GM19240 (cell line): ENCODE measurements around the gene YY1.
"Not testable (repeated sequence)": the region's sequence is repeated elsewhere in the genome, so short reads cannot be mapped to it uniquely, and the experiment has no call there.

Experiments used
- DNase-seq: peaks from one replicate; pipeline ENCODE4 v3.0.0; 2011; ENCODE audit warnings: low spot score; ENCODE audit not compliant: insufficient read length

The YY1 gene

GRCh38 chr14:100295376-100296105, 56.6 kb downstream of the YY1 start:
- DNase-seq, result no peak

DNA sequence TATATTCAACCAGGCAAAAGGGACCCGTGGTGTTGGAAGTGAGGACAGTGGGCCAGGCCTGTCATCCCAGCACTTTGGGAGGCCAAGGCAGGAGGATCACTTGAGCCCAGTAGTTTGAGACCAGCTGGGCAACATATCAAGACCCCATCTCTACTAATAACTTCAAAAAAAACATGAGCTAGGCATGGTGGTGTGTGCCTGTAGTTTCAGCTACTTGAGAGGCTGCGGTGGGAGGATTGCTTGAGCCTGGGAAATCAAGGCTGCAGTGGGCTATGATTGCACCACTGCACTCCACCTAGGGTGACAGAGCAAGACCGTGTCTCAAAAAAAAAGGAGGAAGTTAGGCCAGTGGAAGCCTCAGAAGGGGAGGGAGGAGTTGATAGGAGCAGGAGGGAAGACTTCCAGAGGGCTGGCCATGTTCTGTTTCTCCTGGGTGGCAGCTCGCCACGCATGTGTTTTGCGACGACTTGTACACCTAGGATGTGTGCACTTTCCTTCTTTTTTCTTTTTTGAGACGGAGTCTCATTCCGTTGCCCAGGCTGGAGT, 57.2 kb downstream of the YY1 start:
- no peak for DNase-seq

DNA sequence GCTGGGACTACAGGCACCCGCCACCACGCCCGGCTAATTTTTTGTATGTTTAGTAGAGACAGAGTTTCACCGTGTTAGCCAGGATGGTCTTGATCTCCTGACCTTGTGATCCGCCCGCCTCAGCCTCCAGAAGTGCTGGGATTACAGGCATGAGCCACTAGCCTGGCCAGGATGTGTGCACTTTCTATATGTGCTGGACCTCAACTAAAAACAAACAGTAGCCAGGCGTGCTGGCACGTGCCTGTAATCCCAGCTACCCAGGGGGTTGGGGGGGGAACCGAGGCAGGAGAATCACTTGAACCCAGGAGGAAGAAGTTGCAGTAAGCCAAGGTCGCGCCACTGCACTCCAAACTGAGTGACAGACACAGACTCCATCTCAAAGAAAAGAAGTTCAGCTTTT, 57.8 kb downstream of the YY1 start:
- not testable (repeated sequence) for DNase-seq

- peak; percentile 89 for DNase-seq
These were observed 58.7 kb downstream of the YY1 start for GRCh38 chr14:100297320-100298300.

- no peak for DNase-seq
These were observed 59.8 kb downstream of the YY1 start for GRCh38 chr14:100298551-100299237.

DNA sequence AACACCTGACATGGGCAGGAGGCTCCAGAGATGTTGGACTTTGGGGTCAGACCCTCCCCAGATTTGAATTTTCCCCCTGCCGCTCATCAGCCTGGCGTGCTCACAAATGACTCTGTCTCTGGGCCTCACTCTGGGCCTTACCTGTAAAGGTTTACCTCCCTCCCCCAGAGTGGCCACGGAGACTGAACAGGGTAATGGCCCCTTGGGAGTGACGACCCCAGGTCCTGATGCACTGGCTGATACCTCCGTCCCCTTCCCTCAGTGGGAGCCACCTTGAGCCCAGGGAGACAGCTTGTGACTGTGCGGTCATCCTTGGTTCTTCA, 60.3 kb downstream of the YY1 start:
- no peak for DNase-seq

DNA sequence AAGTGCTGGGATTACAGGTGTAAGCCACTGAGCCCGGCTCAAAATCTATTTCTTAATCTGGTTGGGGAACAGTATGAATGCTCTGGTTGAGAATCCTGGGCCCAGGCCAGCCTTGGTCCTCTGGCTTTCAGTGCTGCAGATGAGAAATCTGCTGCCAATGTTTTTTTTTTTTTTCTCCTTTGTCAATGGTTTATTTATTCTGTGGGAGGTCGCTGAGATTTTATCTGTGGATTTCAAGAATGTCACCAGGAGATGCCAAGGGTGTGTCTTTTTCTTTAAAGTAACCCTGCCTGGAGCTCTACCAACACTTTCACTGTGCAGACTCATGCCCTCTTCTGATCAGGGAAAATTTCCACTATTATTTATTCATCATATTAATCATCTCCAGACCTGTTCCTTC, 63.7 kb downstream of the YY1 start:
- DNase-seq, result no peak

GRCh38 chr14:100303179-100303578, 64.2 kb downstream of the YY1 start:
- no peak for DNase-seq

- no peak for DNase-seq
These were observed 65.0 kb downstream of the YY1 start for GRCh38 chr14:100303925-100304324.

DNA sequence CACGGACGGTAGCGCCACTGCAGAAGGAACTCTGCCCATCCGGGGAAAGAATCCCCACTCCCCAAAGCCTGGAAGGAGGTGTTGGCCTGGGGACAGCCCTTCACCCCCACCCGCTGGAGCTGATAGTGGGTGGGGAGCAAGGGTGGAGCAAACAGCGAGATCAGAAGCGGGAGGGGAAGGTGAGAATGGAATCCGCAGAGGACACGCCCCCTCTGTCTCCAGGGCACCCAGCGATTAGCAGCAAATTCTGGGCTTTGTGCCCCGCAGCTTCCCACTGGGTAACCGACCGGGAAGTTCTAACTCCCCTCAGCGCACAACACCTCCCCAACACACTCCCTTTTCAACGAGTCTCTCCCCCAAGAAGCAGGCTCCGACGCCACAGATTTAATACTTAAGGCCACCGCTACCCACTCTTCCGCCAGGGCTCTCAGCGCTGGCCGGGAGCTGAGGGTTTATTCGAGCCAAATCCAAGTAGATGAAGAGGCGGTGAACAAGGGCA, 65.9 kb downstream of the YY1 start:
- no peak for DNase-seq

- DNase-seq, result no peak
These were observed 66.6 kb downstream of the YY1 start for GRCh38 chr14:100305324-100306100.

DNA sequence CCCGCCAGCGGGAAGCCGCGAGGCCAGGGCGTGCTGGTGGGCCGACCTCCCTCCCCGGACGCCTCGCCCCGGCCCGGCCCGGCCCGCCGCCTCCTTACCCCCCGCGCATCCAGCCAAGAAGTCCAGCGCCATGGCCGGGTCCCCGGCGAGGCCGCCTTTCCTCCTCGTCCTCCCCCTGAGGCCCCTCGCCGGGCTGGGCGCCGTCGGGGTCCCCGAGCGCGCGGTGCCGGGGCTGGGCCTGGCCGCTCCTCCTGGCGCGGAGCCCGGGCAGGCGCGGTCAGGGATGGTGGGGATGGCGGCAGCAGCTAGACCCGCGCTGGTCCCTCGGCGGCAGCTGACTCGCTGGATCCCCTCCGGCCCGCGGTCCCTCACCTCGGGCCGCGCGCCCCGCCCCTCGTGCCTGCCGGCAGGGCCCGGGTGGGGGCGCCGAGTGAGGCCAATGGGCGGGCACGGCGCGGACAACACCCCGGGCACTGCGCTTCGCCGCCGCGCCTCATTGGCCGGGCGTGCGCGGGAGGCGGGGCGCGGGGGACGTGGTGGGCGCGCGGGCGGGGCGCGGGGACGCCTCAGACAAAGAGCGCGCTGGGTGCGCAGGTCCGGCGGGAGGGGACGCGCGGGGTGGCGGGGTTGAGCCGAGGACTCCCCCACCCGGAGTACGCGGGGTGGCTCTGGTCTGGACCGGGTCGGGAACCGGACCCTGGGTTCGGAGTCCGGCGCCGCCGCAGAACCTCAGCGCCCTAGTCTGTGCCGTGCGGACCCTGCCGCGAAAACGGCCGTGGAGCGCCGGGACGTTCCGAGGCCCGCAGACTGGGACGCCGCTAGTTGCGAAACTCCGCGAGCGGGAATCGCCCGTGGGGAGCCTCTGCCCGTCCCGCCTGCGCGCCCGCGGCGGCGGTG, 67.4 kb downstream of the YY1 start, which contains the start of gene SLC25A29:
Gene SLC25A29, minus strand, starts transcription at position 344 of the 897 bp plus-strand sequence. Its CDS starts 212 bp downstream, at position 132.
- DNase-seq, result peak; percentile 91

DNA sequence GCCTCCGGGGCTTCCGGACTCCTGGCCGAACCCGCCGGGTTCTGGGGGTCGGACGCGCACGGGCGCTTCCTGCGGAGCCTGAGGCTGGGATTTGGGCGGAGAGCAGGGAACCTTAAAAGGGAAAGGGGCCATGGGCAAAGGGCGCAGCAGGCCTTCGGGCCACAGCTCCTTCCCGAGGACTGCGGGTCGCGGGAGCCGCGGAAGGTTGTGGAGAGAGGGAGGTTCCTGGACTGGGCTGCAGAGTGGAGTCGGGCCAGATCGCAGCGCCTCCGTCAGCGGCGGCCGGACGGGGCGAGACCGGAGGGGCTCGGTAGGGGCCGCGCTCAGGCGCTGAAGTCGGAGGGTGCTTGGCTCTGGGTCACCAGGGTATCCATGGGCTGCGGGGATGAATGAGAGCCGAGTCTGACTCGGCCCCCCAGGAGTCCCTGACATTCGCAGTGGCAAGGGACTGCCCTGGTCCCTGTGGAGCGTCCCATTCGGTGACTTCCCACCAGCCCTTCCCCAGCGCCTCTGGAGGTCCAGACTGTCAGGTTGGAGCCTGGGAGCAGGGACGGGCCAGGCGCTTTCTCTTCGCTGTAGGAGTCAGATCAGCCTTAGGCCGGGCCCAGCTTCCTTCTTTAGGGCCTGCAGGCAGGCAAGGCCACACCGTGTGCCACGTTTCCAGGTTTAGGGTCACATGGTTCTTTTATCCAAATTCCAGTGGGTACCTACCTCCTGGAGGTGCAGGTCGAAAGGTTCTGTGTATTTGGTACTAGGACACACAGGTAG, 68.2 kb downstream of the YY1 start:
- DNase-seq, result no peak

- DNase-seq, result no peak
These were observed 69.0 kb downstream of the YY1 start for GRCh38 chr14:100307766-100308426.

- DNase-seq, result not testable (repeated sequence)
These were observed 69.5 kb downstream of the YY1 start for GRCh38 chr14:100308427-100308792.

DNA sequence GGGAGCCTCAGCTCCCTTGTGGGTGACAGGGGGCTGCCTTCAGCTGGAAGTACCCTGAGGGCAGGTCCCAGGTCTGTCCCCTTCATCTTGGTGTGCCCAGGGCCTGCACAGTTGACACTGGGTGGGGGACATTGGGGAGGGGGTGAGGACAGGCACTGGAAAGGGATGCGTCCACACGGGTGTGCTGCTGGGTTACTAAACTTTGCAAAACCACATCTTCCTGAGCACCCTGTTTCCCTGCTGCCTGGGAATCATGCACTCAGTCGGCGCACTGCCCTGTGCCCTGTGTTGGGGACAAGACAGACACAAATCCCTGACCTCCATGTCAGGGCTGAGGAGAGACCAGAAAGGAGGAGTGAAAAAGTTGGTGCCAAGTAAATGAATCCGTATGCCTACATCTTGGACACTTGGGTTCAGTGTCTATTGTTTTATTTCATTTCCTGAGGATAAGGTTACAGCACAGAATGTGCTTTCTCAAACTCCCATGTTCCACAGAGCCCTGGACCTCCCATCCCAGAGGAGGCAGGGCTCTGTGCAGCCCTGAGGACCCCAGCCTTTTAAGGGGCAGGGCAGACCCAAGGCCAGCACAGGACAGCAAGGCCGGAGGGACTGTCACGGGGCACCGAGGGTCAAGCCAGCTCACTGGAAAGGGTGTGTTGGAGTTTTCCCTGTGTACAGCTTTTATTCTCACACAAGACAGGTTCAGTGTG, 70.2 kb downstream of the YY1 start:
- no peak for DNase-seq

GRCh38 chr14:100312110-100312876, 73.3 kb downstream of the YY1 start:
- DNase-seq, result not testable (repeated sequence)
